GM19193 (cell line): ENCODE measurements around the gene SP3.

Experiments used
- POLR2A ChIP-seq: IDR thresholded peaks from 4 replicates; pipeline ENCODE4 v1.6.1; 2011; ENCODE audit not compliant: insufficient read depth, insufficient read length; ENCODE audit errors: extremely low read depth

Gene SP3

DNA sequence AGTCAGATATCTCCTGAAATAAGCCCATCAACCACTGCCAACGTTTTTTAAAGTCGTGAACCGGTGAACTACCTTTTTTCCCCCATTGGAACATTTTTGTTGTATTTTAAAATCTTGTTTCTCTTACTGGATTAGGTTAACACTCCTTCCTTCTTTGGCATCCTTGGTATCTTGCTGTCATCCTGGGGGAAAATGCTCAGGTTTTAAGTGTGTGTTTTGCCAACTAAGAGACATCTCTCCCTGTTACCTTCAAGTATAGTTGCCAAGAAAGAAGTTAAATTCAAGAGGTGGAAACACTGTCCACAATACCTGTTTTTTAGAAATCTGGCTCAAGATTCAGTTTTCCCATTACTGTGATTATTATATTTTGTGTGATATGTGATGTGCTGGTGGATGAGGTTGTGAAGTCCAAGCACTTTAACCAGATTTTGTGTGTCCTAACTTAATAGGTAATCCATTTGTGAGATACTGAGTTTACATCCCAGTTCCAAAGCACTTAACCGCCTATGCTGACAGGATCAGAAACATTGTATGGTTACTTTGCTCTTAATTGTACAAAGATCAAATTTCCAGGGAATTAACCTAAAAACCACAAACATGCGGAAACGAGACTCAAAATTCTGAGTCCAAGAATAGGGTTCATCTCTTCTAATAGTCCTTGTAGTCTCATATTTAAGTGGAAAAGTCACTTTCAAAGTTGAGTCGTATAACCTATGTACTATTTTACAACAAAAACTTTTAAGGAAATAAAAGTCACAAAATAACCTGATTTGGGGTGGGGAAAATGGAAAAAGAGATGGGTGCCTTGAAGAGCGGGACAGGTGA lies 1.3 kb upstream of the SP3 start:
- no peak for TF ChIP-seq POLR2A

DNA sequence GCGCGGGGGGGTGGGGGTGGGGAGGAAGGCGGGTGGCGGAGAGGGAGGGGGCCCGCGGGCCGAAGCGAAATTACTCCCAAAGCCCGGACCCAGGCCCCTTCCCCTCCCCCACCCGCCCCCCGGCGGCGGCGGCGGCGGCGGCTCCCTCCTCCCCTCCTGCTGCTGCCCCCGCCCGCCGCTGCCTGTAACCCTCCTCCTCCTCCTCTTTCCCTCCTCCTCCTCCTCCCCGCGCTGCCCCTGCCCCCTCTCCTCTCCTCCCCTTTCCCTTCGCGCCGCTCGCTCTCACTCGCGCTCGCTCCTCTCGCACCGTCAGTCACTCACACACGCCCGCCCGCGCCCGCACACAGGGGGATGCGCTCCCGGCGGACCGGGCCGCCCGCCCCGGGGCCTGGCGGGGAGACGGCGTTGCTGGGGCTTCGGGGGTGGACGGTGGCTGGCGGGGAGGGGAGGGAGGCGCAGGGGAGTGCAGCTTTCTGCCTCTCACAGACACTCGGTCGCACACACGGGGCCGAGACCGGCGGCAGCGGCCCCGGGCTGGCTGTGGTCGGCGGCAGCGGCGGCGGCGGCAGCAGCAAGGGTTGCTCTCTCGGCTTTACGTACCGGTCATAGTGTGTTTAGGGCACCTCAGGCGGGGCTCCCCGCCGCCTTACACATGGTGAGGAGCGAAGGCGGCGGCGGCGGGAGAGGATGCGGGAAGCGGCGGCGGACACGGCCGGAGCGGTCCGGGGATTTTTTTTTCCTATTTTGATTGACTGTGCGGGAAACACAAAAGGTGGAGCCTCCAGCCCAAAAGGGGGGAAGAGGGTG lies 405 bp downstream of the SP3 start:
- TF ChIP-seq POLR2A = peak; percentile 85

DNA sequence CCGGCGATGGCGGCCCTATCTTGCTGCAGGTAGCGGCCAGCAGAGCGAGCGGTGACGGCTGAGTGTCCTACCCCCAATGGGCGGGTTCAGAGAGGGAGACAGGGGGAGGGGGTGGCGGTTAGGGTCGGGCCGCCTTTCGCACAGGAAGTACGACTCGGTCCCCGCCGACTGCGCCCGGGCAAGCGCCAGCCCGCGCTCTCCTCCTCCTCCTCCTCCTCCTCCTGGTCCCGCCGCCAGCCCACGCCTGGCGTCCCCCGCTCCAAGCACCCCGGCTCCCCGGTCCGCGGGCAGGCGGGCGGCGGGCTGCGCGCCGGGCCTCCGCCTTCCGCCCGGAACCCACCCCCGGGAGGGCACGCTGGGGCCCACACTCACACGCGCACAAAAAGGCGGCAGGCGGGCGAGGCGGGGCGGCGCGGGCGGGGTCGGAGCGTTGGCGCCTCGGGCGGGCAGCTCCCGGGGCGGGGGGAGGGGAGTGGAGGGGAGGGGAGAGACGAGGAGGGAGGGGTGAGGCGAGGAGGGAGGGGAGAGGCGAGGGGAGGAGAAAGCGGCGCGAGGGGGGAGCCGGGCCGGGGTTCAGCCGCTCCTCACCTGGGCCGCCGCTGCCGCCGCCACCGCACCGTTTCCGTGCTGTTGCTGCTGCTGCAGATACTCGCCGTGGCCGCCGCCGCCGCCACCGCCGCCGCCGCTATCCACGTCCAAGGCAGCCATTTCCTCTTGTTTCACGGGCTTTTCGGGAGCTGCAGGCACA lies 1.2 kb downstream of the SP3 start:
- TF ChIP-seq POLR2A = peak; percentile 78

DNA sequence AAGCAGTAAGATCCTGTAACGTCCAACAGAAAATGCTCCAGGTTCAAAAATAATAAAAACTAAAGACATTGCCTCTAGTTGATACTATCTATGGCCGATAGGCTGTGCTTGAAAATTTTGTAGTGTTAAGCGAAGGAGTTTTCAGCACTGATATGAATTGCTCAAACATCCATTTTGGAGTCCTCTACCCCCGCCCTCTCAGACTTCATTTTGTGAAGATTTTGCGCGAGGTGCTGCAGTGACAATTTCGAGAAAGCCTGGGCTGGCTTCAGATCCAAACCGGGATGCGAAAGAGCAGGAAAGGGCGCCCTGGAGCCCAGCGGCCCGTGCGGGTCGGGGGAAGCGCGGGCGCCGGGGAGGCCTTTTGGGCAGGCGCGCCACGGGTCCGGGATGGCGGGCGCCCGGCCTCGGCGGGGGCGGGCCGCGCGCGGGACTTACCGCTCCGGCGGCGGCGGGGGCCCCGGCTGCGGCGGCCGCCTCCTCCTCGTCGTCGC lies 1.8 kb downstream of the SP3 start:
- TF ChIP-seq POLR2A = no peak

DNA sequence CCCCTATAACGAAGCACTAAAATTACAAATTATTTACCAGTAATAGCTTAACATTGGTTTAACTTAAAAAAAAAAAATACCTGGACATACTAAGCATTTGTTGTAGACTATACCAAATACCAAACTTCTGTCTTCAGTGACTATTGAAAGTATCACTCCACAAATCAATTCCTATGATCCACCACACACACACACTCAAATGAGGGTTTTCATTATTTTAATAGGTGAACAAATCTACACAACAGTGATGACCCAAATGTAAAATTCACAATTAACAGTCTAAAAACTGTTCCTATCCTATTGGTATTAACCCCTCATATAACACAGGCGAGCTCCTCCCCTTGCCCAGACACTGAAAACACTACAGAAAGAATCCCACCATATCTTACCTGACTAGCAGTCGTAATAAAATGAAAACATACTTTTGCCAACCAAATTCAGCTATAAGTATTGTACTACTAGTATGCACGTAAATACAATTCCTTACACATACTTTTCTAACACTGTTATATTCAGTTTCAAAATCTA lies 2.5 kb downstream of the SP3 start:
- TF ChIP-seq POLR2A = no peak

DNA sequence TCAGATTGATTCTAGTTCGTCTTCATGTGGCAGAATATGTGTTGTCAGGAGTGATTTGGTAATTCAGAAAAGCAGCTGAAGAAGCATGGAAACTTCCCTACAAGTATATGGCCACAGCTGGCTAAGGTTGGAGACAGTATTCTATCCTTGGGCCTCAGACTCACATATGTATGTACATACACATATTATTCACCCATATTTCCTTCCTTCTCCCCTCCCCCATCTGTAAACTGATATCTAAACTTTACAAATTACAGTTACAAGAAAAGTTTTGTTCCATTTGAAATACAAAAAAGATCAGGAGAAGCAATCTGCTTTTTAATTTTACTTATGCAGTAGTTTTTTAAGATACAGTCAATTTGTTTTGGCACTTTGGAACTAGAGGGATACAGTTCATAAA lies 3.1 kb downstream of the SP3 start:
- TF ChIP-seq POLR2A = no peak

DNA sequence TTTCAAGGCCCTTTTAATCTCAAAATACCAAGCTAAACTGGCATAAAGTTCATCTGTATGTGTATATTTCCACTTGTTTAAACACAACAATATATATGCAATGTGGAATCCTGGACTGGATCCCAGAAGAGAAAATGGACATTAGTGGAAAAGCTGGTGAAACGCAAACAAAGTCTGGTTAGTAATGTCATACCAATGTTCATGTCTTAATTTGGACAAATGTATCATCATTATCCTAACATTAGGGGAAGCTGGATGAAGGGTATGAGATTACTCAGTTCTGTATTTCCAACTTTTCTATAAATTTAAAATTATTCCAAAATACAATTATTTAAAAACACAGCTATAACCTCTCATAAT lies 3.8 kb downstream of the SP3 start:
- no peak for TF ChIP-seq POLR2A

DNA sequence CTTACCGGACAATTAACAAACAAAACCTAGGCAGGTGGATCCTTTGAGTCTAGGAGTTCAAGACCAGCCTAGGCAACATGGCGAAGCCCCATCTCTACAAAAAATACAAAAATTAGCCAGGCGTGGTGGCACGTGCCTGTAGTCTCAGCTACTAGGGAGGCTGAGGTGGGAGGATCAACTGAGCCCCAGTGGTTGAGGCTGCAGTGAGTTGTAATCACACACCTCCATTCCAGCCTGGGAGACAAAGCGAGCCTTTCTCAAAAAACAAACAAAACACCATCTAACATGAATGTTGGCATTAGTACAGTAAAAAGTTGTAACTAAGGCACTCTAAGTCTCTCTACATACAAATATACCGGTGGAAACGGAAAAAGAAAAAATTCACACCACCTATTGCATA lies 5.3 kb downstream of the SP3 start:
- no peak for TF ChIP-seq POLR2A

DNA sequence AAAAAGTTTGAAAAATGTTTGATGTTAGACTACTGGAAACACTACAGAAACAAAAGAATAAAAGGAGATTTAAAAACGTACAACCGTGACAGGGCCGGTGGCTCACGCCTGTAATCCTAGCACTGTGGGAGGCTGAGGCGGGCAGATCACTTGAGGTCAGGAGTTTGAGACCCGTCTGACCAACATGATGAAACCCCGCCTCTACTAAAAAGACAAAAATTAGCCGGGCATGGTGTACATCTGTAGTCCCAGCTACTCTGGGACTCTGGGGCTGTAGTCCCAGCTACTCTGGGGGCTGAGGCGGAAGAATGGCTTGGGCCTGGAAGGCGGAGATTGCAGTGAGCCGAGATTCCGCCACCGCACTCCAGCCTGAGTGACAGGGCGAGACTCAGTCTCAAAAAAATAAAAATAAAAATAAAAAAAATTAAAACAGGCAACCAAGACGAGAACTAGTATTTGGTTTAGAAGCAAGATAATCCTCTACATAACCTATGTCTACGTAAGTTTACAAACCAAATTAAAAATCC lies 5.8 kb downstream of the SP3 start:
- TF ChIP-seq POLR2A = no peak

DNA sequence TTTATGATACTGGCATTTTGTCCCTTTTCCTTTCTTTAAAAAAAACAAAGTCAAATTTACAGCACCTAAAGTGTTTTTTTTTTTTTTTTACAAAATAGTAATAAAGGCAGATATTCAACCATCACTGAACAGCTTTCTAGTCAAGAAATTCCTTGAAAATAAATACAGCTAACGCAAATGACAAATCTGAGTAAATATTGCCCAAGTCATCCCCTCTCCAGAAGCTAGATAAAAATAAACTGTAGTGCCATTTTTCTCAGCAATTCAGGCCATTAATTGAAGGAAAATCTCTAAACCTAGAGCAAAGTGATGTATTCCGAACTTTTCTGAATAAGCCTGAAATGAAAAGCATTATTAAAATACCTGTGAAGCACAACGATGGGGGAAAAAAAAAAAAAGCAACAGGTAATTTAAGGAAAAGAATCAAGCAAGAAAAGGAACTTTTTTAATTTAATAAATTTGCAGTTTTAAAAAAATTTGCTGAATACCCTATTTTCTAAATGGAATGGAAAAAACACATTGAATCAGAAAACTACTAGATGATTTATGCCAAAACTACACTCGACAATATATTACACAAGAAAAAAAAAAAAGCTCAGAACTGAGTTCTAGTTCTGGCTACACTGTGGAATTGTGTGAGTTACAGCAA lies 6.9 kb downstream of the SP3 start:
- no peak for TF ChIP-seq POLR2A

DNA sequence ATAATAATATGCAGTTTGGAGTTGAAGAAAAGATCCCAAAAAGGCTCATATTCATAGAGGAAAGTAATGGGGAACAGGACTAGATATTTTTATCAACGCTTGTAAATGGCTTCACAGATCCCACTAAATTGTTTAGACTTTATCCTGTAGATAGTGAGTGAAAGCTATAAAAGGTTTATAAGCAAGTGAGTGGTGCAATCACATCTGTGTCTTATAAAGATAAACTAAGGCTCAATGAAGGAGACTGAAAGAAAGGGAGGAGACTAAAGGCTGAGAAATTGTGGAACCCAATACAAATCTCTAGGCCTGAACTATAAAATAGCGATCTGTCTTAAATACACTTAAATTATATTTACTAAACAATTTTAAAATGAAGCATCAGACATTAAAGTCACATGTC lies 7.7 kb downstream of the SP3 start:
- TF ChIP-seq POLR2A = no peak

DNA sequence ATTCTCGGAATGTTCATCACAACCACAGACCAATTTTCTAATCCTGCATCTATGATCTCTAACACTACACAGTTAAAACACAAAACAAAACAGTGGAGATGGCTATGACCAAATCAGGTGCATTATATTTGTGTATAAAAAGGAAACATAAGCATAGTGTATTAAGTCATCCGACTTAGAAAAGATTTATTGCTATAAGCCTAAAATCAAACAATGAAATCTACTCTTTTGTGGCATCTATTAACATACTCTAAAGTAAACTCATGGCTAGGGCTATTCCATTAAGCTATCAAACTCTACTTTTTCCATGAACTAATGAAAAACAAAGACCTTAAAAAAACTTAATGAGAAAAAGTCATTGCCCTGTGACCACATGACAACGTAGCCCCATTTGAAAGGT lies 8.7 kb downstream of the SP3 start:
- no peak for TF ChIP-seq POLR2A

DNA sequence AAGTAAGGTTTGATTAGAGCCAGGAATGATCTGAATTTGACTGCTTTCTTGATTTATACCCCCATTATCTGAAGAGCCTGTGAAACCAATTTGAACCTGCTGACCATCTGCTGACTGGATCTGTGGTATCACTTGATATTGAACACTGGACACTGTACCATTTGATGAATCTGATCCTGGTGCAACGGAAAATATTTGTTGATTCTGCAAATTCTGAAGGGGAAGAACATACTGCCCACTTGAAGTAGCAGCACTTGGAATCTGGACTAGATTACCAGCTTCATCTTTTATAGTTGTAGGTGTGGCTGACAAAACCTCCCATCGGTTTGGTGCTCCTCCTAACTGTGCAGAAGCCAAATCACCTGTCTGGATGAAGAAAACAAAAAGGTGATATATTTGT lies 9.3 kb downstream of the SP3 start:
- no peak for TF ChIP-seq POLR2A

DNA sequence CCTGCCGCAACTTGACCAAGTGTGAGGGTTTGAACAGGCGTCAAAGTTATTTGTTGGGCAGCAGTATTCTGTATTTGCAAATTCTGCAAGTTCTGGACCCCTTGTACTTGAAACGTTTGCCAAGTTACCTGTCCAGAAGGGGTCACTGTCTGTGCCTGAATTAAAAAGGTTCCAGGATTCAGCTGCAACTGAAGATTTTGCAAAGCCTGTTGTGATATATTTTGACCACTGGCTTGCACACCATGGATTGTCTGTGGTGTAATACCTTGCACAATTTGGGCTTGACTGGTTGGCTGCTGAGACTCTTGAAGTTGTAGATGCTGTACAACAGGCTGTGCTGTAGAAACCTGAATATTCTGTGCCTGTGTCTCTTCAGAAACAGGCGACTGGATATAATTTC lies 10.2 kb downstream of the SP3 start:
- no peak for TF ChIP-seq POLR2A

DNA sequence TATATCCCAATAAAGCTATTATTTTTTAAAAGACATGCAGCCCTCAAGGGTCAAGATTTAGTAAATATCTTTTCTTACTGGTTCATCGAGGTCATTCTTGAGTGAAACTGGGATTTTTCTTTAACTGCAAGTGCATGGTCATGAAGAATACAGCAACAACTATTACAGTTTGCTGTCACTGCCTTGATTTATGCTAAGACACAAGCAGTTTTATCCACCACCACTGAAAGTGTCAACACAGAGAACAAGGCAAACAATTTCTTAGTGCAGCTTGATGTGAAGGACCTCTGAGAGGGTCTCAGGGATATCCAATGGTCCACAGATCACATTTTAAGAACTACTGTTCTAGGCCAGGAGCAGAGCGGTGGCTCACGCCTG lies 12.1 kb downstream of the SP3 start:
- no peak for TF ChIP-seq POLR2A
